K562 (cell line): ENCODE results near the gene CADPS2. TPM values are rescaled to one million over a fixed set of nuclear protein-coding genes. Genes with fewer than 3 reads are reported as not detected.

Experiments used
- CCNT2 ChIP-seq: IDR thresholded peaks from 2 replicates; pipeline ENCODE4 v1.6.1; 2011; ENCODE audit warnings: borderline replicate concordance, low read depth, mild to moderate bottlenecking, moderate library complexity, mixed read lengths, low read length; ENCODE audit not compliant: insufficient read length; ENCODE audit errors: extremely low read depth
- HMGXB4 ChIP-seq: sonication (generic); formaldehyde crosslinking; IDR thresholded peaks from 2 replicates; pipeline ENCODE4 v1.8.1; 2023; ENCODE audit warnings: mild to moderate bottlenecking, missing genetic modification reagents
- HOXB6 ChIP-seq: fragments of 250-450 bp; sonication (Bioruptor Pico); IDR thresholded peaks from 2 replicates; pipeline ENCODE4 v1.5.1; 2022; ENCODE audit warnings: mild to moderate bottlenecking, borderline replicate concordance
- MECOM ChIP-seq: fragments of 250-450 bp; sonication (Bioruptor Pico); IDR thresholded peaks from 2 replicates; pipeline ENCODE4 v1.8.0; 2022; ENCODE audit warnings: inconsistent platforms
- NBN ChIP-seq: fragments of 450-650 bp; IDR thresholded peaks from 2 replicates; pipeline ENCODE4 v1.6.1; 2016; ENCODE audit warnings: low read depth, mild to moderate bottlenecking
- RBM25 ChIP-seq: fragments of 200-400 bp; formaldehyde crosslinking; IDR thresholded peaks from 2 replicates; pipeline ENCODE4 v1.6.1; 2018; ENCODE audit warnings: low read length, low read depth, moderate library complexity; ENCODE audit not compliant: severe bottlenecking
- TEAD2 ChIP-seq: fragments of 450-650 bp; IDR thresholded peaks from 2 replicates; pipeline ENCODE4 v1.6.1; 2016; ENCODE audit warnings: missing genetic modification characterization, control low read depth, missing compliant biosample characterization
- polyA plus RNA-seq, 8 experiments: library from polyadenylated mRNA; depleted of rRNA in 4 of 8; stranded (reverse) in 5 of 8; unstranded in 3 of 8; fragments of >200 nt; fragmentation: Nextera tagmentation in 2 of 8; fragmentation: Illumina TruSeq in 1 of 8; extraction: Ambion mirVana in 2 of 8; extraction: Trizol in 1 of 8; gene quantifications; 2 replicates each; pipeline versions ENCODE4 v1.2.1 to v1.2.3, GENCODE V29; 2011 to 2014; ENCODE audit warnings: inconsistent platforms in 1 of 8, missing spikeins in 1 of 8
- total RNA-seq, 7 experiments: library from RNA; depleted of rRNA in 6 of 7; stranded (reverse); fragments of >200 nt in 6 of 7; fragmentation: Illumina TruSeq in 2 of 7; extraction: Trizol in 2 of 7; gene quantifications; 2 replicates each; pipeline versions ENCODE4 v1.2.1 to v1.2.3, GENCODE V29; 2011 to 2021; ENCODE audit warnings: low replicate concordance in 1 of 7
- TF ChIP-seq, protein P1 (sequence below): fragments of 450-650 bp; conservative IDR thresholded peaks from 2 replicates; pipeline ENCODE4 v1.6.1; 2016; ENCODE audit warnings: missing genetic modification characterization, low read depth, mild to moderate bottlenecking, missing compliant biosample characterization, moderate library complexity

CADPS2 gene
- total and polyA plus RNA-seq, 9 of the 15 experiments (the other 6 are each of a cell fraction or from before 2014, with no cell fraction given) = 0.03 to 0.14 (median 0.04) TPM; not detected in 1

- TF ChIP-seq, protein P1, sequence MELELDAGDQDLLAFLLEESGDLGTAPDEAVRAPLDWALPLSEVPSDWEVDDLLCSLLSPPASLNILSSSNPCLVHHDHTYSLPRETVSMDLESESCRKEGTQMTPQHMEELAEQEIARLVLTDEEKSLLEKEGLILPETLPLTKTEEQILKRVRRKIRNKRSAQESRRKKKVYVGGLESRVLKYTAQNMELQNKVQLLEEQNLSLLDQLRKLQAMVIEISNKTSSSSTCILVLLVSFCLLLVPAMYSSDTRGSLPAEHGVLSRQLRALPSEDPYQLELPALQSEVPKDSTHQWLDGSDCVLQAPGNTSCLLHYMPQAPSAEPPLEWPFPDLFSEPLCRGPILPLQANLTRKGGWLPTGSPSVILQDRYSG (tag) = no peak
- TF ChIP-seq MECOM (CRISPR knock-in tag) (no peak), CCNT2 (no peak), NBN (no peak), HMGXB4 (no peak), TEAD2 (no peak), HOXB6 (CRISPR knock-in tag) (no peak), RBM25 (no peak)
These were observed 549.2 kb downstream of the CADPS2 start (continued) for GRCh38 chr7:122337011-122337410.
